HG02759 (cell line): ENCODE measurements around the gene SAMHD1.
A peak's percentile ranks its signal among the peaks of the same experiment; 100 is the strongest.

Experiments
- ATAC-seq: cut with Tn5 transposase; IDR thresholded peaks from one replicate; pipeline ENCODE4 v1.9.1; 2021; ENCODE audit warnings: mild to moderate bottlenecking, moderate library complexity; ENCODE audit not compliant: unreplicated experiment

The SAMHD1 gene

GRCh38 chr20:36875702-36876472, 75.6 kb downstream of the SAMHD1 start, which contains the start of gene TLDC2:
Gene TLDC2, plus strand, starts transcription at chr20:36876138. Its CDS starts 37 bp downstream, at chr20:36876175.
- no peak for ATAC-seq

GRCh38 chr20:36875093-36875492, 76.4 kb downstream of the SAMHD1 start:
- peak; percentile 40 for ATAC-seq

- ATAC-seq = no peak
Measured at GRCh38 chr20:36873498-36874189, 77.9 kb downstream of the SAMHD1 start.

- no peak for ATAC-seq
Measured at GRCh38 chr20:36872852-36873251, 78.7 kb downstream of the SAMHD1 start.

GRCh38 chr20:36871640-36872570, 79.6 kb downstream of the SAMHD1 start:
- no peak for ATAC-seq

- no peak for ATAC-seq
Measured at GRCh38 chr20:36866681-36867495, 84.6 kb downstream of the SAMHD1 start.

GRCh38 chr20:36866164-36866563, 85.3 kb downstream of the SAMHD1 start:
- no peak for ATAC-seq

- no peak for ATAC-seq
Measured at GRCh38 chr20:36865861-36866149, 85.7 kb downstream of the SAMHD1 start.

- ATAC-seq = no peak
Measured at GRCh38 chr20:36865076-36865860, 86.2 kb downstream of the SAMHD1 start.

GRCh38 chr20:36862857-36863668, 88.4 kb downstream of the SAMHD1 start:
- peak; percentile 58 for ATAC-seq

GRCh38 chr20:36861875-36862801, 89.4 kb downstream of the SAMHD1 start:
- no peak for ATAC-seq

GRCh38 chr20:36861625-36861874, 90.0 kb downstream of the SAMHD1 start:
- no peak for ATAC-seq

- no peak for ATAC-seq
Measured at GRCh38 chr20:36860811-36861624, 90.5 kb downstream of the SAMHD1 start.

GRCh38 chr20:36860339-36860738, 91.2 kb downstream of the SAMHD1 start:
- ATAC-seq = no peak

GRCh38 chr20:36859700-36860330, 91.7 kb downstream of the SAMHD1 start:
- no peak for ATAC-seq

GRCh38 chr20:36859282-36859555, 92.3 kb downstream of the SAMHD1 start:
- no peak for ATAC-seq
